Stimulated activated CD8-positive, alpha-beta memory T cell treated with anti-CD3 and anti-CD28 coated beads, Interleukin-4, amount 100 ng/mL, for 48 hours (primary cell): Measurements from ENCODE around the gene ERICH2.

Experiments used
- DNase-seq: peaks from one replicate; pipeline ENCODE4 v3.0.0-alpha.2; 2020

Gene ERICH2

GRCh38 chr2:170763232-170763631 is 6.9 kb upstream of the ERICH2 start:
- DNase-seq = no peak

GRCh38 chr2:170764880-170765261 is 5.3 kb upstream of the ERICH2 start:
- no peak for DNase-seq

GRCh38 chr2:170766693-170767092 is 3.5 kb upstream of the ERICH2 start:
- DNase-seq = no peak

DNA sequence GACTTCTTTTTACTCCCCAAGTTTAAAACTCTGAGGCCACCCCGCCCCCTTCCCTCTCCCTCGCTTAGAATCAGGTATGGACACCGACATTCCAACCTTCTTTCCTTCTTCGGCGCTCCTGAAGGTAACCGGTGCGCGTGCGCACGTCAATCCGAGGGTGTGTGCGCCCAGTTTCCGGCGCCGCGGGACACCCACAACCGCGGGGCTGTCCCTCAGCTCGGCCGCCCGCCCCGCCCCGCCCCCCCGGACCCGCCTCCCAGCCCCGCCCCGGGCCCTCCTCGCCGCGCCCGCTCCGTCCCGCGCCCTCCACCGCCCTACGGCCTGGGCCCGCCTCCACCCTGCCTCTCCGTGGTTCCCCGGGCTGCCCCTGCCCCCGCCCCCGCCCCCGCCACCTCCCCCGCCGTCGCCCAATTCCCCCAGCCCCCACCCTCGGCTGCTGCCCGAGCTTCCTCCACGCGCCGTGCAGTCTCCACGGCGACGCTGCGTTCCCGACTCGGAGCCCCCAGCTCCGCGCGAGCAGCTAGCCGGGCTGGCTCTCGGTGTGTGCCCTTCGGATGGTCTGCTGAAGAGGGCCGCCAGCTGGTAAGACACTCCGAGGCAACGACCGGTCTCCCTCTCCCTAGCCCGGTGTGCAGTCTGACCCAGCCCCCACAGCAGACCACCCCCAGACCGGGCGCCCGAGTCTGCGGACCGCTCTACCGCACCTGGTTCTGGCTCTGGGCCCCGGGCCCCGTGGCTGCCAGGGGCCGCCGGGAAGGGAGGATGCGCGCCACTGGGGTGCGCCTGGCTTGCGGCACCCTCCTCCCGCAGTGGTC is 635 bp downstream of the ERICH2 start:
- peak; percentile 75 for DNase-seq

DNA sequence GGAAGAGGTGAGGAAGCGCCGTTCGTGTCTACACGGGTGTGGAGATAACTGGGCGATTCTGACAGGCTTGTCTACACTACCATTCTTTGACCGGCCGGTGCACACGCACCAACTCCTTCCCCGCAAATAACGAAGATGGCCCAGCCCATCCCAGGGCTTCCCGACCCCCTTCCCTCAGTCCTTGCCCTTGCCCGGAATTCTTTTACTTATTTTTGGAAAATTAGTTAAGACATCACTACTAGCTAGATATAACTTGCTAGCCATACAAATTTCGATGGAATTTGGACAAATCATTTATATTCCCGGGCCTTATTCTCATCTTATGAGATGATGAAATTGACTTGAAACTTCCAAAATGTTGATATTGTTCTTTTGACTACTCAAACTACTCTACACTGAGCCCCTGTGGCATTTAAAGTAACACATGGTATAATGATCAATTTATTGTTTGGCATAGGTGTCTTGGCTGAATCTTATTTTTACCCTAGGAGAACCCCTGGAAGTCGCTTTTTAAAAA is 1.3 kb downstream of the ERICH2 start:
- DNase-seq = no peak

GRCh38 chr2:170772295-170772694 is 2.1 kb downstream of the ERICH2 start:
- DNase-seq = no peak

DNA sequence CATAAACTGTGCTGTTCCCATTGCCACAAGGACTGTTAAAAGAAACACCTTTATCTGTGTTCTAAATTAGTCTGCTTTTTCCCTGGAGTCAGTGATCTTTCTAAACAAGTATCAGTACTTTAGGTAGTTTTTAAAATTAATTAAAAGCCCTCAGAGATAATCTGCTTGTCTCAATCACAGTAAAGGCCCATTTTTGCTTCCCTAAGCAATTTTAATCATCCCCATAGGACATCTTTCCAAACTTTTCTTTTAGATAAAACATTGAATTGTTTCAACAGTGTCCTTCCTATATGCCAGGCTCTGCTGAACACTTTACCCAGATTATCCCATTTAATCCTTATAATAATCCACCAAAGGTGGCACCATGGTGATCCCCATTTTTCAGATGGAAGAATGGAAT is 3.9 kb downstream of the ERICH2 start:
- no peak for DNase-seq

GRCh38 chr2:170778900-170779299 is 8.7 kb downstream of the ERICH2 start:
- DNase-seq = no peak

- no peak for DNase-seq
Measured at GRCh38 chr2:170779304-170779703, 9.1 kb downstream of the ERICH2 start.

DNA sequence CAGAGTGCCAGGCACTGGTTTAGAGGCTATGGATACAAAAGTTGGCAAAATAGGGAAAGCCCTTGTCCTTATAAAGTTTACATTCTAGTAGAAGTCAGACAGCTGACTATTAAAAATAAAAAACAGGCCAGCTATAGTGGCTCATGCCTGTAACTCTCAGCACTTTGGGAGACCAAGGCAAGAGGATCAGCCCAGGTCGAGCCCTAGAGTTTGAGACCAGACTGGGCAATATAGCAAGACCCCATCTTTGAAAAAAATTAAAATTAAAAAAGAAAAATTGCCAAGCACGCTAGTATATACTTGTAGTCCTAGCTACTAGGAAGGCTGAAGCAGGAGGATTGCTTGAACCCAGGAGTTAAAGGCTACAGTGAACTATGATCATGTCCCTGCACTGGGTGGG is 12.5 kb downstream of the ERICH2 start:
- no peak for DNase-seq

DNA sequence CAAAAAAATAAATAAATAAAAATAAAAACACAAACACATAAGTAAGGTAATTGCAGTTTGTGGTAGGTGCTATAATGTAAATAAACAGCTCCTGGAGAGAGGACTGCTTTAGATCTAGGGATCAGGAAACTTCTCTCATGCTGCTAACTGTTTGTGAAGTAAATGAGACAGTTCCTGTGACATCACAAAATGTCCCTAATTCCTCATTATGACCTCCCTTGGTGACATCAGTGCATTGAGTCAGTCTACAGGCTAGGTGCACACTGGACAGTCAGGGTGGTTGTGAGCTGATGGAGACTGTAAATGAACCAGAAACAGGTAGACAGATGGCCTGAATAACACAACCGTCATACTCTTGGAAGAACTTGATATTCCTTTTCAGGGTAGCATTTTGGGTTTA is 13.4 kb downstream of the ERICH2 start:
- no peak for DNase-seq

DNA sequence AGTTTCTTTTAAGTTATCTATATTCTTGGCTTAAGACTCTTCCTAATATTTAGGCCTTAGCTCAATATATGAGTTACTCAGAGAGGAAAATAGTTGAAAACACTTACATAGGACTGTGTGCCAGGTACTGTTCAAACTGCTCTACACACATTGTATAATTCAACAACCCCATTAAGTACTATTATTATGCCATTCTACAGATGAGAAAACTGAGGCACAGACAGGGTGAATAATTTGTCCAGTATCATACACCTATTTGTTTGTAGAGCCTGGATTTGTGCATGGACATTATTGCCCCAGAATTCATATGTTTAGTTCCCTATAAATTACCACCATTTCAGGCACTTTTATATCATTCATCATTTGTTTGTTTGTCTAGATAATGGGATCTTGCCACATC is 28.8 kb downstream of the ERICH2 start:
- no peak for DNase-seq

DNA sequence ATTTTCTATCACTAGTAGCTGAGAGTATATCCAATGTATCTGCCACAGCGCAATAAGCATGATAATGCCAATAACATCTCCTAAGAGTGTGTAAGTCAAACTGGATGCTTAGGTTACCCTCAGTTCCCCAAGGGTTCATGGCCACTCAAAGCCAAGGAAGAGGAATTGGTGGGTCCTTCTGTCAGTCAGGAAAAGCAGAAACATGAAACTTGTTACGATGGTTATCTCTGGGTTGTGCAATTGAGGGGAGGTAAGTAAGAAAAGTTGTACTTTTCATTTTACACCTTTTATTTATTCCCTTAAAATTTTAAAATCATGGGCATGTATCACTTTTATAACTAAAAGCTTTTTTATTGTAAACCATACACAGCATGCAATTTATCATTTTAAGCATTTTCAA is 36.4 kb downstream of the ERICH2 start:
- no peak for DNase-seq

GRCh38 chr2:170812710-170813600 is 42.8 kb downstream of the ERICH2 start:
- no peak for DNase-seq

DNA sequence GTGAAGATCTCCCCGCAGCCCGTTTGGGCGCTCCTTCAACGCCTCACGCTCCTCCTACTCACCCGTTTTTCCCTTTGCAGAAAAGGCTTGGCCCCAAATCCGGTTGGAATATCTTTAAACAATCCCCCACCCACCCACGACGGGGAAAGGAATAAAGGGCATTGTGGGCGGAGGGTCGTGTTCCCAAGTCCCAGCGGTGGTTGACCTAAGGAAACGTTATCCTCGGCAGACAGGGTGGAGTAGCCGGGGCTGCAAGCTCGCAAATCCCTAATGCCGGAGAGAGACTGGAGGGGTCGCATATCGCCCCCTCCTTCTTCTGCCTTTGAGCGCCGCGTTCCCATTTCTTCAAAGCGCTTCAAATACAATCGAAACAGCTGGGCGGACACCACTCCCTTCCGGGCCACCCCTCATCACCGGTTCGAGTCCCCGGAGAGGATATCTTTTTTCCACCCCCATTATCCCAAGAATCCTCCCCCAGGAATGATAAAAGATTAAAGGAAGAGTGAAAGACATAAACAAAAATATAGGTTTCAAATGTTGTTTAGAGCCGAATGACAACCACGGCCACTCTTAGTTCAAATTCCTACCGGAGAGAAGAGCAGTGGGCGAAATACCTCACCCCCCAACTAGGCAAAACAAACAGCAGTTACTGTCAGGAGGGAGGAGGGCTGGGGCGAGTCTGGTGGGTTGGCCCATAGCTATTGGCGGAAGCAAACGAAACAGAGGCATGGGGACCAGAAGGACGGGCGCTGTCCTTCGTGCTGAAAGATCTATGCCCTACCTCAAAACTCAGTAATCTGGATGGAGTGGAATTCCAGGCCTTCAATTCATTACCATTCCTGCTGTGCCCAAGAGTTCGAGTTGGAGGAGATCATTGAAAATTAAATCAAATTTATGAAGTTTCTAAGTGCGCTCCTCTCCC is 43.7 kb downstream of the ERICH2 start:
- DNase-seq = peak; percentile 46

DNA sequence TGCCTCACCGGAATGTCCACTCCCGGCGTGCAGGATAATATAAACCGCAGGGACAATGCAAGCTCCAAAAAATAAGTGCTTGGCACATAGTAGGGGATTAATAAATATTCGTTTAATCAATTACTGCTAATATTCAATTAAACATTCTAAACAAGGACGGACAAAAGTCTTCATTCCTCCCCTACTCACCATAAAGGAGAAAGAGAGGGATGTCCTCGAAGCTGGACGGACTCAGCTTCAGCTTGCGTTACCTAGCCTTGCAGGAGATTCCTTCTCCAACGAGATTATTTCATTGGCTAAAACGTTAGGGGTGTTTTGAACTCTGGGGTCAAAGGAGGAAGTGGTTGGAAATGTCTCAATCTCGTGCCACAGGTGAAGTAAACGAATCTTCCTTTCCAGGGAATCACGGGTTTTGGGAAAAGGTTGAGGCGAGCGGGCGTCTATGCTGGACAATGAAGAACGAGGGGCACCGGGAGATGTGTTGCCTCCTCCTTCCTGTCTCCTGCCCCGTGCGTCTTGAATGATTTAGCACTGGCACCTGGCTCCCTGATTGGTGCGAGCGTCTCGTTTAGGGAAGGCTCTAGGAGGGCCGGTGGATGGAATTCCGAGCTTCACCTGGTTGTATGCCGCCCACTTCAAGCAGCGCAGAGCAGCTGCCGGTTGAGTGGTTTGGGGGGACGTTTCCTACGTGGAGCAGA is 44.5 kb downstream of the ERICH2 start:
- no peak for DNase-seq

GRCh38 chr2:170815311-170815710 is 45.1 kb downstream of the ERICH2 start:
- no peak for DNase-seq

DNA sequence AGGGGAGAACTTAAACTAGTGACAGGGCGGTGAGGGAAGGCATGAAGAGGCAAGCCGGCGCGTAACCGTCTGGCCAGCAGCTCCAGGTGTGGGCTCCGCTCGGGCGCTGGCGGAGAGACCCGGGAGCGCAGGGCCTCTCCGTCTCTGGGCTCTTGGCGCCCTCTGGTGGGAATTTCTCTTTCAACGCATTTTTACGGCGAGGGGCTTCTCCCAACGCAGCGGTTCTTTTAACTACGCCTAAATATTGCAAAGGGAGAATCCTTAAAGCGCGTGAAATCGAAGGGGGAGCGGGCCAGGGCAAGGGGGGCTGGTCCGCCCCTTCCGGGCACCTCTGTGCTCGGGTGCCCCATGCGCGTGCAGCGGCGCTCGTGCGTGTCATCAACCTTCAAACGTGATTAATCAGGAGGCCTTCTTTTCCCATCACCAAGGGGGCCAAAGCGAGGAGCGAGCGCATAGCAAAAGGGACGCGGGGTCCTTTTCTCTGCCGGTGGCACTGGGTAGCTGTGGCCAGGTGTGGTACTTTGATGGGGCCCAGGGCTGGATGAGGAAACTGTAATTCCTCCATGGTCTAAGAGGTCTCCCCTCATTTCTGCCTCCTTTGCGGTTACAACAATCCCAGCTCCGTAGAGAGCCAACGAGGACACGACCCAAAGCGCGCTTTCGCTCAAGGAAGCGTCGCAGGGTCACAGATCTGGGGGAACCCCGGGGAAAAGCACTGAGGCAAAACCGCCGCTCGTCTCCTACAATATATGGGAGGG is 45.7 kb downstream of the ERICH2 start:
- DNase-seq = peak; percentile 79

- DNase-seq = peak; percentile 80
Measured at GRCh38 chr2:170816504-170817092, 46.4 kb downstream of the ERICH2 start, which contains the start of gene GAD1. TSS of gene GAD1 (plus strand) at chr2:170816887. CDS start at chr2:170818592, 1,705 bp downstream.
